ENCODE measurements around the gene ATP6V1G2.

ATP6V1G2 gene

GRCh38 chr6:31560697-31561058 is 14.3 kb upstream of the ATP6V1G2 start:
- POLR2A ChIA-PET = no interaction called here
- TF ChIP-seq, protein P1, sequence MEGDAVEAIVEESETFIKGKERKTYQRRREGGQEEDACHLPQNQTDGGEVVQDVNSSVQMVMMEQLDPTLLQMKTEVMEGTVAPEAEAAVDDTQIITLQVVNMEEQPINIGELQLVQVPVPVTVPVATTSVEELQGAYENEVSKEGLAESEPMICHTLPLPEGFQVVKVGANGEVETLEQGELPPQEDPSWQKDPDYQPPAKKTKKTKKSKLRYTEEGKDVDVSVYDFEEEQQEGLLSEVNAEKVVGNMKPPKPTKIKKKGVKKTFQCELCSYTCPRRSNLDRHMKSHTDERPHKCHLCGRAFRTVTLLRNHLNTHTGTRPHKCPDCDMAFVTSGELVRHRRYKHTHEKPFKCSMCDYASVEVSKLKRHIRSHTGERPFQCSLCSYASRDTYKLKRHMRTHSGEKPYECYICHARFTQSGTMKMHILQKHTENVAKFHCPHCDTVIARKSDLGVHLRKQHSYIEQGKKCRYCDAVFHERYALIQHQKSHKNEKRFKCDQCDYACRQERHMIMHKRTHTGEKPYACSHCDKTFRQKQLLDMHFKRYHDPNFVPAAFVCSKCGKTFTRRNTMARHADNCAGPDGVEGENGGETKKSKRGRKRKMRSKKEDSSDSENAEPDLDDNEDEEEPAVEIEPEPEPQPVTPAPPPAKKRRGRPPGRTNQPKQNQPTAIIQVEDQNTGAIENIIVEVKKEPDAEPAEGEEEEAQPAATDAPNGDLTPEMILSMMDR (IDR thresholded peaks at IDR 0.05; ENCODE audit: insufficient read depth, low read length, missing control alignments) = no peak
- CTCF ChIA-PET = interaction anchor here (0.6 to 38.4 kb wide), 4 partner anchors 9 to 46 kb away, joined by 3 to 1569 read pairs (median 3); partner anchors contain the start of genes ATP6V1G2, LST1, LTB and NCR3
- no peak for DNase-seq (ENCODE audit: low read depth, low spot score)
- no peak overlapping the region for H3K4me3 ChIP-seq (ENCODE audit: low read depth, low read length)

DNA sequence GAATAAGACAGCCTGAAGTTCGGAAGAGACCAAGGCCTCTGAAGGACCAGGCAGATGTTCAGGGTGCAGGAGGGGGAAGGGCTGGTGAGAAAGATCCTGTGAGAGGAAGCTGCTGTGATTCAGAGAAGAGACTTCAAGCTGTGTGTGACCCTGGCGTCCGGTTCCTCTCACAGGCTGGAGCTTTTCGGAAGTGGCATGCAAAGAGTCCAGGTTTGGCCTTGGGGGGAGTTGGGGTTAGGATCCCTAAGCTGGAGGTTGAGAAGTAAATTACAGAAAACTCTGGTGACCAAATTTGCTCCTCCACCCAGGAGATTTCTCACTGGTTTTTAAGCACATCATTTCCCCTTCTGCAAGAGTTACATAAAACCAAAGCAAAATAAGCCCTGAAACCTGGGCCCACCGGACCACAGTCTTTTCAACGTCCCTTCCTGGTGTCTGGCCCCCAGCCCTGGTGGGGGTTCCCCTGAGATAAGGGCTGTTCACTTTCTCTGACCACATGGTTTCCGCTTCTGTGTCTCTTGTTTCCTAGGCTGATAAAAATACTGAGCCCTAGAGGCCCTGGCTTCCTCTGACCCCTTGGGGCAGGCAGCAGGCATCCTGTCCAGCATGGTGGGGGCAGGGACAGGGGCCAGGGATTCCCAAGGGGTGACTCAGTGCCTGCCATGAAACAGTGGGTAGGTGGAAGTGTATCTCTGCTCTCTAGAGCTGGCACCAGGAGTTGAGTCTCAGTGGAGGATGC is 13.7 kb upstream of the ATP6V1G2 start:
- no peak for DNase-seq (ENCODE audit: low read depth, low spot score)
- TF ChIP-seq, protein P1 (IDR thresholded peaks at IDR 0.05; ENCODE audit: insufficient read depth, low read length, missing control alignments) = no peak
- ChIA-PET POLR2A (interaction anchor here (0.6 kb wide), 1 partner anchor 135 kb away, joined by 3 read pairs; no protein-coding TSS in a partner anchor), CTCF (interaction anchor here (0.6 to 38.4 kb wide), 5 partner anchors 8 to 65 kb away, joined by 3 to 1569 read pairs (median 3); partner anchors contain the start of genes ATP6V1G2, LST1, LTB and NCR3)
- no peak overlapping the region for H3K4me3 ChIP-seq (ENCODE audit: low read depth, low read length)

DNA sequence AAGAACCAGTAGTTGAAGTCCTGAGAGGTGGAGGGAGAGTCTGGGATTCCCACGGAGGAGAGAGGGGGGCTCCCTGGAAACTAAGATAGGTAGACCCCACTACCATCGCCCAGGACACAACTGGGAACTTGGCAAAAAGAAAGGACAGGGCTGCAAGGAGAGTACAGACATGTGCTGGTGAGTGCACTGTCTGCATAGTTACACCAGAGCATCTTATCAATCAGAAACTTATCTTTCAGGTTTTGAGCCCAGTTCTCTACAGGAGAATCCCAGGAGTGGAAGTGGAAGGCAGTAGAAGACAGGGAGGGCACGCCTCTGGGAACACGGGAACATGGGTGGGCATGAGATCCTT is 13.2 kb upstream of the ATP6V1G2 start:
- ChIA-PET CTCF (interaction anchor here (1.3 to 38.4 kb wide), 4 partner anchors 10 to 64 kb away, joined by 3 to 1569 read pairs (median 10); partner anchors contain the start of genes ATP6V1G2, LST1, LTB and NCR3), POLR2A (interaction anchor here (0.6 to 0.9 kb wide), 2 partner anchors 12 to 136 kb away, joined by 3 read pairs; partner anchors contain the start of gene NFKBIL1)
- H3K4me3 ChIP-seq (ENCODE audit: low read depth, low read length) = no peak overlapping the region
- TF ChIP-seq, protein P1 (IDR thresholded peaks at IDR 0.05; ENCODE audit: insufficient read depth, low read length, missing control alignments) = no peak
- no peak for DNase-seq (ENCODE audit: low read depth, low spot score)

GRCh38 chr6:31558631-31559500 is 12.5 kb upstream of the ATP6V1G2 start:
- TF ChIP-seq, protein P1 (IDR thresholded peaks at IDR 0.05; ENCODE audit: insufficient read depth, low read length, missing control alignments) = no peak
- ChIA-PET CTCF (interaction anchor here (1.3 to 38.4 kb wide), 4 partner anchors 9 to 63 kb away, joined by 3 to 1569 read pairs (median 10); partner anchors contain the start of genes ATP6V1G2, LST1, LTB and NCR3), POLR2A (interaction anchor here (0.7 to 0.9 kb wide), 2 partner anchors 11 to 23 kb away, joined by 3 read pairs; partner anchors contain the start of gene NFKBIL1)
- no peak for DNase-seq (ENCODE audit: low read depth, low spot score)
- no peak overlapping the region for H3K4me3 ChIP-seq (ENCODE audit: low read depth, low read length)

DNA sequence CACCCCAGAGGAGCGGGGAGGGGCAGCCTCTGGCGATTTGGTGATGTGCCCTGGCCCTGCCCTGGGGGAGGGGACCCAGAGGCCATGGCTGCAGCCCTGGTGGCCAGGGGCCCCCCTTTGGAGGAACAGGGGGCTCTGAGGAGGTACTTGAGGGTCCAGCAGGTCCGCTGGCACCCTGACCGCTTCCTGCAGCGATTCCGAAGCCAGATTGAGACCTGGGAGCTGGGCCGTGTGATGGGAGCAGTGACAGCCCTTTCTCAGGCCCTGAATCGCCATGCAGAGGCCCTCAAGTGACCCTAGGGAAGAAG is 11.9 kb upstream of the ATP6V1G2 start:
- CTCF ChIA-PET = interaction anchor here (1.3 to 38.4 kb wide), 4 partner anchors 8 to 63 kb away, joined by 3 to 1569 read pairs (median 10); partner anchors contain the start of genes ATP6V1G2, LST1, LTB and NCR3
- POLR2A ChIA-PET = no interaction called here
- no peak overlapping the region for H3K4me3 ChIP-seq (ENCODE audit: low read depth, low read length)
- no peak for DNase-seq (ENCODE audit: low read depth, low spot score)
- TF ChIP-seq, protein P1 (IDR thresholded peaks at IDR 0.05; ENCODE audit: insufficient read depth, low read length, missing control alignments) = no peak

All from AG04449 (cell line).